WTC11 (cell line): ENCODE measurements around the gene GANAB. TPM values are rescaled to one million over a fixed set of nuclear protein-coding genes. Genes with fewer than 3 reads are reported as not detected.
"Not testable (repeated sequence)": the region's sequence is repeated elsewhere in the genome, so short reads cannot be mapped to it uniquely, and the experiment has no call there.

ENCODE experiments used
- ATAC-seq: fragments of 200-7000 bp; cut with Tn5 transposase; 2 replicates; pipeline ENCODE4 v1.10.0; 2021; ENCODE audit warnings: mild to moderate bottlenecking, moderate library complexity
- CTCF ChIA-PET: fragments of 300-600 bp; sonication (Branson Sonifier 250); formaldehyde crosslinking; loops from one replicate; lab custom pipeline; 2021; ENCODE audit warnings: antibody characterized with exemption; lab: Charles Lee
- POLR2A ChIA-PET: fragments of 350-600 bp; sonication (Branson Sonifier 250); formaldehyde crosslinking; loops from one replicate; lab custom pipeline; 2021; ENCODE audit warnings: antibody characterized with exemption; lab: Charles Lee
- DNase-seq: peaks from one replicate; pipeline ENCODE4 v3.0.0; 2021; ENCODE audit warnings: low spot score
- H3K27ac Mint-ChIP-seq: 2 replicates; pipeline ENCODE4 v1.8.0; 2021; ENCODE audit warnings: mixed read lengths
- H3K27me3 Mint-ChIP-seq: 2 replicates; pipeline ENCODE4 v1.8.0; 2021; ENCODE audit warnings: low read depth, mild to moderate bottlenecking, moderate library complexity, mixed read lengths
- H3K36me3 Mint-ChIP-seq: 2 replicates; pipeline ENCODE4 v1.8.0; 2021; ENCODE audit warnings: mixed read lengths
- H3K4me1 Mint-ChIP-seq: 2 replicates; pipeline ENCODE4 v1.8.0; 2022; ENCODE audit warnings: mixed read lengths
- H3K4me3 Mint-ChIP-seq: 2 replicates; pipeline ENCODE4 v1.8.0; 2021; ENCODE audit warnings: mild to moderate bottlenecking, moderate library complexity, mixed read lengths
- H3K9me3 Mint-ChIP-seq: 2 replicates; pipeline ENCODE4 v1.8.0; 2021; ENCODE audit warnings: mixed read lengths
- ATF1 ChIP-seq: sonication (generic); formaldehyde crosslinking; IDR thresholded peaks from 2 replicates; pipeline ENCODE4 v1.8.1; 2023; ENCODE audit warnings: mild to moderate bottlenecking, moderate library complexity, missing genetic modification reagents
- CREM ChIP-seq: sonication (generic); formaldehyde crosslinking; IDR thresholded peaks from 2 replicates; pipeline ENCODE4 v1.8.1; 2022; ENCODE audit warnings: mild to moderate bottlenecking, missing genetic modification reagents, moderate library complexity
- ELF4 ChIP-seq: sonication (generic); formaldehyde crosslinking; IDR thresholded peaks from 2 replicates; pipeline ENCODE4 v1.8.1; 2022; ENCODE audit warnings: low read depth, mild to moderate bottlenecking, moderate library complexity, missing genetic modification reagents
- EMX1 ChIP-seq: fragments of 250-450 bp; sonication (Bioruptor Pico); IDR thresholded peaks from 2 replicates; pipeline ENCODE4 v1.8.0; 2021; ENCODE audit warnings: mild to moderate bottlenecking
- FOXP4 ChIP-seq: sonication (generic); formaldehyde crosslinking; IDR thresholded peaks from 2 replicates; pipeline ENCODE4 v1.8.0; 2022; ENCODE audit warnings: mild to moderate bottlenecking, missing genetic modification reagents
- KAT7 ChIP-seq: sonication (generic); formaldehyde crosslinking; IDR thresholded peaks from 2 replicates; pipeline ENCODE4 v1.8.1; 2023; ENCODE audit warnings: missing genetic modification reagents, mild to moderate bottlenecking, borderline replicate concordance
- NFE2L1 ChIP-seq: sonication (generic); formaldehyde crosslinking; IDR thresholded peaks from 2 replicates; pipeline ENCODE4 v1.8.1; 2023; ENCODE audit warnings: missing genetic modification reagents
- ZNF138 ChIP-seq: sonication (generic); formaldehyde crosslinking; conservative IDR thresholded peaks from 2 replicates; pipeline ENCODE4 v1.8.1; 2022; ENCODE audit warnings: mild to moderate bottlenecking, moderate library complexity, missing genetic modification reagents
- ZNF512 ChIP-seq: sonication (generic); formaldehyde crosslinking; IDR thresholded peaks from 2 replicates; pipeline ENCODE4 v1.8.1; 2022; ENCODE audit warnings: missing genetic modification reagents, borderline replicate concordance
- ZNF671 ChIP-seq: fragments of 250-450 bp; sonication (Bioruptor Pico); IDR thresholded peaks from 2 replicates; pipeline ENCODE4 v1.8.0; 2021; ENCODE audit warnings: mild to moderate bottlenecking
- total RNA-seq: library from RNA; stranded (reverse); gene quantifications from 3 replicates; pipeline ENCODE4 v1.2.3, GENCODE V29; 2021
- TF ChIP-seq, protein P1 (sequence below): fragments of 250-450 bp; sonication (Bioruptor Pico); IDR thresholded peaks from 2 replicates; pipeline ENCODE4 v1.9.0; 2021; ENCODE audit warnings: moderate library complexity, mild to moderate bottlenecking, inconsistent platforms, borderline replicate concordance
- TF ChIP-seq, protein P2 (sequence below): sonication (generic); formaldehyde crosslinking; IDR thresholded peaks from 2 replicates; pipeline ENCODE4 v1.8.1; 2023; ENCODE audit warnings: mild to moderate bottlenecking, missing genetic modification reagents
- TF ChIP-seq, protein P3 (sequence below): sonication (generic); formaldehyde crosslinking; IDR thresholded peaks from 2 replicates; pipeline ENCODE4 v1.8.0; 2023; ENCODE audit warnings: missing genetic modification reagents
- TF ChIP-seq, protein P4 (sequence below): fragments of 250-450 bp; sonication (Bioruptor Pico); conservative IDR thresholded peaks from 2 replicates; pipeline ENCODE4 v1.9.0; 2021; ENCODE audit warnings: mild to moderate bottlenecking

The GANAB gene
- total RNA-seq, 1 experiment from 2014 or later, result 327 TPM

DNA sequence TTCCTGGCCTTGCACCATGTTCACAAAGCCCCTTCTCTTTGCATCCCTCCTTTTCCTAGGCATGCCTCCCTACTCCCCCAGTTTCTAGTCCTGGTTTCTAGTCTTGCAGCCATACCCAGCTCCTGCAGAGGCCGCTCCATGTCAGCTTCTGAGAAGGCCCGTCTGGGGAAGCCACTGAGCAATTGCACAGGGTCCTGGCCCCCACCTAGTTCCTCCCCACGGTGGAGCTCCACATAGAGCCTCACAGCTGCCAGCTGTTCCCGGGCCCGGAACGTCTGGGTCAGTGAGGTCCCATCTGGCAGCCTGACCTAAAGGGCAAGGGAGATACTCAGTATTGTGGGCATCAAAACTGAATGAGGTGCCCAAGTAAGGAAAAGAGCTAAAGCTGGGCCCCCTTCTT, 30.3 kb upstream of the GANAB start:
- H3K27me3 Mint-ChIP-seq, result no peaks in the 10 kb centered on the region
- H3K4me3 Mint-ChIP-seq, result peak overlapping the region; percentile 87
- H3K4me1 Mint-ChIP-seq, result peaks cover 29% of the 10 kb centered on the region
- peak; percentile 31 for DNase-seq
- H3K27ac Mint-ChIP-seq, result peak overlapping the region; percentile 48; the same call in 1 of the 2 replicates
- TF ChIP-seq, protein P1, sequence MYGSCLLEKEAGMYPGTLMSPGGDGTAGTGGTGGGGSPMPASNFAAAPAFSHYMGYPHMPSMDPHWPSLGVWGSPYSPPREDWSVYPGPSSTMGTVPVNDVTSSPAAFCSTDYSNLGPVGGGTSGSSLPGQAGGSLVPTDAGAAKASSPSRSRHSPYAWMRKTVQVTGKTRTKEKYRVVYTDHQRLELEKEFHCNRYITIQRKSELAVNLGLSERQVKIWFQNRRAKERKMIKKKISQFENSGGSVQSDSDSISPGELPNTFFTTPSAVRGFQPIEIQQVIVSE (CRISPR knock-in tag), result no peak
- TF ChIP-seq NFE2L1 (CRISPR knock-in tag) (no peak), ZNF138 (CRISPR knock-in tag) (no peak)
- peaks cover 38% of the 10 kb centered on the region for H3K36me3 Mint-ChIP-seq
- CTCF ChIA-PET, result interaction anchor here (0.9 to 1.7 kb wide), 9 partner anchors 12 to 252 kb away, joined by 3 to 10 read pairs (median 5); partner anchors contain the start of genes BSCL2, C11orf98, CSKMT and GNG3
- POLR2A ChIA-PET, result interaction anchor here (0.5 to 1.8 kb wide), 4 partner anchors 9 to 55 kb away, joined by 3 to 8 read pairs (median 4); partner anchors contain the start of genes B3GAT3, C11orf98 and CSKMT
- no peak for ATAC-seq
- H3K9me3 Mint-ChIP-seq, result no peaks in the 10 kb centered on the region

DNA sequence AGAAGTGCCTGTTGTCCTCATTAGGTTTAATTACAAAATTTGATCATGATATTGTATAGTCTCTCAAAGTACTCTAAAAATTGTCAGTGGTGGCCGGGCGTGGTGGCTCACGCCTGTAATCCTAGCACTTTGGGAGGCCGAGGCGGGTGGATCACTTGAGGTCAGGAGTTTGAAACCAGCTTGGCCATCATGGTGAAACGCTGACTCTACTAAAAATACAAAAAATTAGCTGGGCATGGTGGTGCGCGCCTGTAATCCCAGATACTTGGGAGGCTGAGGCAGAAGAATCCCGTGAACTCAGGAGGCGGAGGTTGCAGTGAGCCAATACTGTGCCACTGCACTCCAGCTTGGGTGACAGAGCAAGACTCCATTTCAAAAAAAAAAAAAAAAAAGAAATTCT, 29.0 kb upstream of the GANAB start:
- POLR2A ChIA-PET, result interaction anchor here (1.3 to 3.5 kb wide), 2 partner anchors 8 to 10 kb away, joined by 4 to 10 read pairs; partner anchors contain the start of genes C11orf98 and CSKMT
- H3K27ac Mint-ChIP-seq, DNase-seq, H3K27me3 Mint-ChIP-seq, H3K4me3 Mint-ChIP-seq, ATAC-seq, H3K9me3 Mint-ChIP-seq: not testable (repeated sequence)
- Mint-ChIP-seq H3K4me1 (peaks cover 26% of the 10 kb centered on the region), H3K36me3 (peaks cover 38% of the 10 kb centered on the region)
- CTCF ChIA-PET, result interaction anchor here (0.6 to 1.0 kb wide), 2 partner anchors 22 to 94 kb away, joined by 3 to 5 read pairs; partner anchors contain the start of gene INTS5

DNA sequence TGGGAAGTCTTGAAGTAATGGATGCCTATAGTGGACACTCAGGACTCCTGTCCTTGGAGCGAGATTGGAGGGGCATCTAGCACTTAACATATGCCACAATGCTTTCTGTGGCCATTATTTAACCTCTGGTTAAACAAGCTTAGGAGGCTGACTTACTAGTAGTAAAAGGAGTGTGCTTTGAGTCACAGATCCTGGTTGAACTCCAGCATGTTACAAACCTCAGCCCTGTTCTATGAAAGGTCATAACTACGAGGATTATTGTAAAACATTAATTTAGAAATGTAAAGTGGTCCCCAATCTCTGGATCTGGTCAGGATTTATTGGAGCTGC, 26.7 kb upstream of the GANAB start:
- ChIA-PET POLR2A (interaction anchor here (0.5 to 3.5 kb wide), 5 partner anchors 8 to 83 kb away, joined by 3 to 35 read pairs (median 9); partner anchors contain the start of genes BSCL2, C11orf98, CSKMT and GNG3), CTCF (interaction anchor here (0.5 kb wide), 1 partner anchor 22 kb away, joined by 3 read pairs; no protein-coding TSS in a partner anchor)
- Mint-ChIP-seq H3K4me1 (peaks cover 30% of the 10 kb centered on the region), H3K27ac (peak overlapping the region; percentile 54; the same call in 1 of the 2 replicates), H3K9me3 (no peaks in the 10 kb centered on the region), H3K4me3 (peak overlapping the region; percentile 98), H3K36me3 (peaks cover 38% of the 10 kb centered on the region), H3K27me3 (no peaks in the 10 kb centered on the region)
- DNase-seq, result no peak
- no peak for TF ChIP-seq ATF1 (CRISPR knock-in tag)
- no peak for ATAC-seq

- H3K27me3 Mint-ChIP-seq, result no peaks in the 10 kb centered on the region
- CTCF ChIA-PET, result interaction anchor here (0.5 to 1.9 kb wide), 21 partner anchors 8 to 277 kb away, joined by 3 to 13 read pairs (median 4); partner anchors contain the start of genes BSCL2, EML3, GNG3 and HNRNPUL2
- H3K27ac Mint-ChIP-seq, result peak within 1 kb of the TSS; percentile 98
- TF ChIP-seq EMX1 (CRISPR knock-in tag), result no peak
- peak; percentile 41 for TF ChIP-seq FOXP4 (CRISPR knock-in tag)
- no peak for TF ChIP-seq ZNF138 (CRISPR knock-in tag)
- TF ChIP-seq NFE2L1 (CRISPR knock-in tag), result 0 out of 2 replicates have a peak, but pooled peaks have one; percentile 7
- TF ChIP-seq, protein P2, sequence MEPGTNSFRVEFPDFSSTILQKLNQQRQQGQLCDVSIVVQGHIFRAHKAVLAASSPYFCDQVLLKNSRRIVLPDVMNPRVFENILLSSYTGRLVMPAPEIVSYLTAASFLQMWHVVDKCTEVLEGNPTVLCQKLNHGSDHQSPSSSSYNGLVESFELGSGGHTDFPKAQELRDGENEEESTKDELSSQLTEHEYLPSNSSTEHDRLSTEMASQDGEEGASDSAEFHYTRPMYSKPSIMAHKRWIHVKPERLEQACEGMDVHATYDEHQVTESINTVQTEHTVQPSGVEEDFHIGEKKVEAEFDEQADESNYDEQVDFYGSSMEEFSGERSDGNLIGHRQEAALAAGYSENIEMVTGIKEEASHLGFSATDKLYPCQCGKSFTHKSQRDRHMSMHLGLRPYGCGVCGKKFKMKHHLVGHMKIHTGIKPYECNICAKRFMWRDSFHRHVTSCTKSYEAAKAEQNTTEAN (CRISPR knock-in tag), result peak; percentile 82
- TF ChIP-seq ZNF512 (CRISPR knock-in tag), result no peak
- TF ChIP-seq ELF4 (CRISPR knock-in tag), result no peak
- TF ChIP-seq KAT7 (CRISPR knock-in tag), result peak; percentile 72; the same call in 1 of the 2 replicates
- TF ChIP-seq CREM, result no peak; the same call in 1 of the 2 replicates
- TF ChIP-seq, protein P3, sequence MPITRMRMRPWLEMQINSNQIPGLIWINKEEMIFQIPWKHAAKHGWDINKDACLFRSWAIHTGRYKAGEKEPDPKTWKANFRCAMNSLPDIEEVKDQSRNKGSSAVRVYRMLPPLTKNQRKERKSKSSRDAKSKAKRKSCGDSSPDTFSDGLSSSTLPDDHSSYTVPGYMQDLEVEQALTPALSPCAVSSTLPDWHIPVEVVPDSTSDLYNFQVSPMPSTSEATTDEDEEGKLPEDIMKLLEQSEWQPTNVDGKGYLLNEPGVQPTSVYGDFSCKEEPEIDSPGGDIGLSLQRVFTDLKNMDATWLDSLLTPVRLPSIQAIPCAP, result peak; percentile 61
- TF ChIP-seq, protein P4, sequence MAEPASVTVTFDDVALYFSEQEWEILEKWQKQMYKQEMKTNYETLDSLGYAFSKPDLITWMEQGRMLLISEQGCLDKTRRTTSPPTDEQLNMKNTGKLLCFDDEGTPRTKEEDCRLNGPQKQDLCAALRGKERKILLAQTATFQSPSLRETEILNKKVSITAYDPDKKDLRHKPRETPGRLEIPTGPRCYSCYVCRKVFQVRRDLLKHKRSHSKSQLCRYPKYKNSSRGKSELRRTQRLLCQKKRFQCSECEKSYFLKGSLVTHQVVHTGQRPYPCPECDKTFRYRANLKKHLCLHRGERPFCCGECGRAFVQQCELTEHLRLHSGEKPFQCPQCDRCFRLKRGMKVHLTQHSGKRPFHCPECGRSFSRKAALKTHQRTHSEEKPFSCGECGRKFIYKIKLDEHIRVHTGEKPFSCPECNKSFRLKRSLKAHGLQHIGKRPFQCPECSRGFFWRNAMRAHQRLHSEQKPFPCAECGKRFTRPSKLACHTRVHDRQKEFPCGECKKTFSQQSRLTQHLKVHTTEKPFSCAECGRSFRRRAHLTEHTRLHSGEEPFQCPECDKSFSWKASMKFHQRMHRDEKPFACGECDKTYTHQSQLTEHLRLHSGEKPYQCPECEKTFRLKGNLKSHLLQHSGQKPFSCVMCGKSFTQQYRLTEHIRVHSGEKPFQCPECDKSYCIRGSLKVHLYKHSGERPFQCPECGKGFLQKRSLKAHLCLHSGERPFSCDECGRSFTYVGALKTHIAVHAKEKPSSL (CRISPR knock-in tag), result no peak
- TF ChIP-seq ZNF671 (CRISPR knock-in tag), result no peak
These were observed 25.4 kb upstream of the GANAB start, which contains the start of the genes LBHD1 and UQCC3 for GRCh38 chr11:62671608-62672389. Gene LBHD1 (minus strand): TSS chr11:62672267. CDS start chr11:62670031, 2,236 bp downstream. Gene UQCC3 (plus strand): TSS chr11:62671673. CDS start chr11:62671746, 73 bp downstream.

More at GRCh38 chr11:62671608-62672389, 25.4 kb upstream of the GANAB start, which contains the start of the genes LBHD1 and UQCC3:
- Mint-ChIP-seq H3K9me3 (no peaks in the 10 kb centered on the region), H3K4me1 (peaks cover 24% of the 10 kb centered on the region), H3K4me3 (peak within 1 kb of the TSS; percentile 98), H3K36me3 (peaks cover 33% of the 10 kb centered on the region)
- peak; percentile 87 for DNase-seq
- ATAC-seq, result peak; percentile 69
- POLR2A ChIA-PET, result interaction anchor here (0.5 to 2.8 kb wide), 23 partner anchors 11 to 279 kb away, joined by 3 to 35 read pairs (median 4); partner anchors contain the start of genes B3GAT3, BSCL2, GANAB and GNG3
